ENCODE data around the gene CCDC127. TPM values are rescaled to one million over a fixed set of nuclear protein-coding genes. Genes with fewer than 3 reads are reported as not detected.
"Not testable (repeated sequence)": the region's sequence is repeated elsewhere in the genome, so short reads cannot be mapped to it uniquely, and the experiment has no call there.

The CCDC127 gene, protein sequence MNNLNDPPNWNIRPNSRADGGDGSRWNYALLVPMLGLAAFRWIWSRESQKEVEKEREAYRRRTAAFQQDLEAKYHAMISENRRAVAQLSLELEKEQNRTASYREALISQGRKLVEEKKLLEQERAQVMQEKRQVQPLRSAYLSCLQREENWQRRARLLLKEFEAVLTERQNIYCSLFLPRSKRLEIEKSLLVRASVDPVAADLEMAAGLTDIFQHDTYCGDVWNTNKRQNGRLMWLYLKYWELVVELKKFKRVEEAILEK
- total RNA-seq (5.3 and 6.3 TPM in 2 replicates), polyA plus RNA-seq (3.2 and 3.4 TPM in 2 replicates), polyA minus RNA-seq (3.8 and 5.7 TPM in 2 replicates), Bru-seq, nascent RNA (percentile 60 among the genes with signal in this experiment), BruChase-seq, experiment 1, labeled RNA remaining after a 6-hour chase (percentile 76 among the genes with signal in this experiment), BruChase-seq, experiment 2, labeled RNA remaining after a 2-hour chase (percentile 72 among the genes with signal in this experiment)
- 3.9 and 4.0 TPM in 2 replicates for polyA plus RNA-seq (2011; cell fraction: cytosol; rRNA removed)
- polyA plus RNA-seq (2011; cell fraction: nucleus; rRNA removed), result 3.8 TPM in 2 replicates
- 3.3 TPM in 2 replicates for polyA plus RNA-seq (2012)
- 3.9 TPM for polyA minus RNA-seq (2011; cell fraction: cytosol; rRNA and poly(A)+ RNA removed)
- 3.4 and 4.7 TPM in 2 replicates for polyA minus RNA-seq (2011; cell fraction: nucleus; rRNA and poly(A)+ RNA removed)
- long read RNA-seq, full-length matches to known transcripts, result 32 of 33 reads
- long read RNA-seq, partial matches to known transcripts, result 0 of 33 reads
- long read RNA-seq, other reads (novel, unspliced or antisense), result 1 of 33 reads

DNA sequence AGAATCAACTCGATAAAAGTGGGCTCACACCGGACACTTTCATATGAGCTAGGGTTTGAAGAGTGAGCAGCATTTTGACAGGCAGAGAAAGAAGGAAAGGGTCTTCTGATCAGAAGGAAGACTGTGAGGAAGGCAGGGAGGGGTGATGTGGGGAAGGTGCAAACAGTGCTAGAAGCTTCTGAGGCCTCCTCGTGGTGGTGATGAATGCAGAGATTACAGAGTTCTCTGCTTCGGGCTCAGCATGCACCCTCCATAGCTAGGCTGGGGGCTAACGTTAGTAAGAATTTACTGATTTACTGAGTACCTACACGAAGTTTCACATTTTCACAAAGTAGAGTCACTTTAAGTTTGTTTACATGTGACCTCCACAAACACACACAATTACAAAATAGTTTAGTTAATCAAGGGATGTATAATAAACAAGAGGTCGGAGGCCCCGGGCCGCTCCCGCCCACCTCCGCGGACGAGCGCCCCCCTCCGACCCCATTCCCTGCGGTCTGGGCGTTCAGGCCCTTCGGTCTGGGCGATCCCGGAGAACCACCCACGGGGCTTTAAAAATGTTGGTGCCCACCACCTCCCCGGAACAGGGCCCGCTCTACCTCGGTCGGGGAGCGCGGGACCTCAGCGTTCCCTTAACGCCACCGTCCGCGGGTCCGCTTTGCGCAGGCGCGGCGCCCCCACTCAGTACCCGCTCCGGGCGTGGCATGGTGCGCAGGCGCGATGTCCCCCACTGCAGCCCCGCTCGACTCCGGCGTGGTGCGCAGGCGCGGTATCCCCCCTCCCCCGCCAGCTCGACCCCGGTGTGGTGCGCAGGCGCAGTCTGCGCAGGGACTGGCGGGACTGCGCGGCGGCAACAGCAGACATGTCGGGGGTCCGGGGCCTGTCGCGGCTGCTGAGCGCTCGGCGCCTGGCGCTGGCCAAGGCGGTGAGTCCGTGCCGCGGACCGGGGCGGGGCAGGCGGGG is at the start of gene CCDC127, which contains the start of gene SDHA:
Gene CCDC127 (minus strand): TSS at position 660 of the 963 bp plus-strand sequence. CDS start 1,304 bp downstream, outside the sequence.
Gene SDHA (plus strand): TSS at position 827 of the 963 bp plus-strand sequence. CDS start 36 bp downstream, at position 863.
- H3K4me2 ChIP-seq (ENCODE audit: insufficient read depth, low read length), result peak within 1 kb of the TSS; percentile 99
- TF ChIP-seq POLR2A (IDR thresholded peaks at IDR 0.05; ENCODE audit: low read depth, low read length), result peak; percentile 65
- TF ChIP-seq POLR2AphosphoS5 (IDR thresholded peaks at IDR 0.05; ENCODE audit: insufficient read depth, low read depth, low read length), result peak; percentile 70
- peak; percentile 12 for TF ChIP-seq GATA2 (IDR thresholded peaks at IDR 0.05; ENCODE audit: insufficient read depth, insufficient read length, low read depth, low read length)
- TF ChIP-seq, protein P1, sequence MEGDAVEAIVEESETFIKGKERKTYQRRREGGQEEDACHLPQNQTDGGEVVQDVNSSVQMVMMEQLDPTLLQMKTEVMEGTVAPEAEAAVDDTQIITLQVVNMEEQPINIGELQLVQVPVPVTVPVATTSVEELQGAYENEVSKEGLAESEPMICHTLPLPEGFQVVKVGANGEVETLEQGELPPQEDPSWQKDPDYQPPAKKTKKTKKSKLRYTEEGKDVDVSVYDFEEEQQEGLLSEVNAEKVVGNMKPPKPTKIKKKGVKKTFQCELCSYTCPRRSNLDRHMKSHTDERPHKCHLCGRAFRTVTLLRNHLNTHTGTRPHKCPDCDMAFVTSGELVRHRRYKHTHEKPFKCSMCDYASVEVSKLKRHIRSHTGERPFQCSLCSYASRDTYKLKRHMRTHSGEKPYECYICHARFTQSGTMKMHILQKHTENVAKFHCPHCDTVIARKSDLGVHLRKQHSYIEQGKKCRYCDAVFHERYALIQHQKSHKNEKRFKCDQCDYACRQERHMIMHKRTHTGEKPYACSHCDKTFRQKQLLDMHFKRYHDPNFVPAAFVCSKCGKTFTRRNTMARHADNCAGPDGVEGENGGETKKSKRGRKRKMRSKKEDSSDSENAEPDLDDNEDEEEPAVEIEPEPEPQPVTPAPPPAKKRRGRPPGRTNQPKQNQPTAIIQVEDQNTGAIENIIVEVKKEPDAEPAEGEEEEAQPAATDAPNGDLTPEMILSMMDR (IDR thresholded peaks at IDR 0.05; ENCODE audit: extremely low read depth in 1 of 2, insufficient read depth in 1 of 2, low read depth in 1 of 2, low read length in 2 of 2), result peak; percentile 29 to 56
- H3K9ac ChIP-seq (replicated peaks; ENCODE audit: extremely low read depth, insufficient read depth, low read length), result peak within 1 kb of the TSS; percentile 79
- H3K27me3 ChIP-seq (ENCODE audit: control insufficient read depth in 2 of 2, insufficient read depth in 2 of 2, low read length in 2 of 2); H3K36me3 ChIP-seq (ENCODE audit: control insufficient read depth in 2 of 2, extremely low read depth in 1 of 2, insufficient read depth in 2 of 2, low read length in 2 of 2); H3K9me3 ChIP-seq (replicated peaks; ENCODE audit: control insufficient read depth, insufficient read depth, low read length); H3K9me1 ChIP-seq (replicated peaks; ENCODE audit: control insufficient read depth, extremely low read depth, insufficient read depth, low read length); H4K20me1 ChIP-seq (replicated peaks; ENCODE audit: control insufficient read depth, extremely low read depth, insufficient read depth, low read length); dilution Hi-C loops (cut with MboI; ENCODE audit: extremely low pct_ligation_motif_present, low sequenced_read_pairs): not testable (repeated sequence)
- ChIA-PET CTCF (interaction anchor here (1.0 to 3.5 kb wide), 6 partner anchors 10 to 229 kb away, joined by 3 to 36 read pairs (median 3); no protein-coding TSS in a partner anchor), POLR2A (interaction anchor here (1.0 to 1.4 kb wide), 2 partner anchors 29 to 53 kb away, joined by 3 to 4 read pairs; partner anchors contain the start of gene PDCD6)
- H3K27ac ChIP-seq (ENCODE audit: insufficient read depth, low read depth, low read length), result peak within 1 kb of the TSS; percentile 70
- H3K79me2 ChIP-seq (ENCODE audit: control insufficient read depth, insufficient read depth, low read length), result peaks cover 63% of the 10 kb centered on the region
- H2AFZ ChIP-seq (ENCODE audit: low read depth, low read length), result peak within 1 kb of the TSS; percentile 79
- TSS peak; percentile 54 for BruUV-seq (replicated peaks)
- FAIRE-seq (peak; percentile 74), DNase-seq (ENCODE audit: low read depth, low spot score) (peak; percentile 97)
- H3K4me1 ChIP-seq (ENCODE audit: control insufficient read depth, extremely low read depth, insufficient read depth, low read length), result peaks cover 35% of the 10 kb centered on the region
- intact Hi-C loops (cut with micrococcal nuclease), result loop anchor here (1.0 to 2.0 kb wide), 2 partner anchors 54 to 93 kb away; partner anchors contain the start of gene PDCD6
- H3K4me3 ChIP-seq (replicated peaks in 1 of 3; ENCODE audit: insufficient read depth in 1 of 3, low read depth in 1 of 3, low read length in 3 of 3), result peak within 1 kb of the TSS; percentile 86 to 95 (median 94)

Measured in endothelial cell of umbilical vein (primary cell).